ENCODE measurements around the gene LINC00237. TPM values are rescaled to one million over a fixed set of nuclear protein-coding genes. Genes with fewer than 3 reads are reported as not detected.

The LINC00237 gene
- total and polyA plus RNA-seq, 9 donors: 0.72 TPM; not detected in 8

- whole genome bisulfite sequencing, 3 donors: 90 to 92% (median 92%) methylated on average over 7 of the region's 7 CpGs
- Histone ChIP-seq H3K36me3 (no peaks in the 10 kb centered on the region), H3K9me3 (no peaks in the 10 kb centered on the region), H3K4me3 (no peak overlapping the region), H3K4me1 (ENCODE audit: insufficient read depth) (peaks cover 2% of the 10 kb centered on the region), H3K27ac (no peak overlapping the region), H3K27me3 (no peaks in the 10 kb centered on the region)
- intact Hi-C loops (cut with DNase I): no loop called here
- DNase-seq: no peak
- TF ChIP-seq EP300 (IDR thresholded peaks at IDR 0.05) (no peak), POLR2A (IDR thresholded peaks at IDR 0.05) (no peak), CTCF (IDR thresholded peaks at IDR 0.05) (no peak)
These were observed 37.2 kb upstream of the LINC00237 start for GRCh38 chr20:21143194-21143890.

- Histone ChIP-seq H3K4me1 (ENCODE audit: insufficient read depth) (peaks cover 2% of the 10 kb centered on the region), H3K27ac (no peak overlapping the region), H3K36me3 (no peaks in the 10 kb centered on the region), H3K9me3 (no peaks in the 10 kb centered on the region), H3K4me3 (no peak overlapping the region), H3K27me3 (no peaks in the 10 kb centered on the region)
- no peak for TF ChIP-seq POLR2A (IDR thresholded peaks at IDR 0.05)
- TF ChIP-seq EP300 (IDR thresholded peaks at IDR 0.05): no peak
- no peak for TF ChIP-seq CTCF (IDR thresholded peaks at IDR 0.05)
- intact Hi-C loops (cut with DNase I): no loop called here
- no peak for DNase-seq
- WGBS, 3 donors: 82 to 89% (median 84%) methylated on average over 5 of the region's 5 CpGs
These were observed 35.7 kb upstream of the LINC00237 start for GRCh38 chr20:21141825-21142224.

GRCh38 chr20:21139881-21140566 lies 33.9 kb upstream of the LINC00237 start:
- no peaks in the 10 kb centered on the region for H3K27me3 ChIP-seq
- no peaks in the 10 kb centered on the region for H3K9me3 ChIP-seq
- no peak for DNase-seq
- no peak overlapping the region for H3K27ac ChIP-seq
- intact Hi-C loops (cut with DNase I): no loop called here
- no peaks in the 10 kb centered on the region for H3K36me3 ChIP-seq
- WGBS, 3 donors: 59 to 79% (median 62%) methylated on average over 3 of the region's 3 CpGs
- TF ChIP-seq EP300 (IDR thresholded peaks at IDR 0.05): no peak
- TF ChIP-seq CTCF (IDR thresholded peaks at IDR 0.05): no peak
- no peak for TF ChIP-seq POLR2A (IDR thresholded peaks at IDR 0.05)
- H3K4me1 ChIP-seq (ENCODE audit: insufficient read depth): no peaks in the 10 kb centered on the region
- no peak overlapping the region for H3K4me3 ChIP-seq

GRCh38 chr20:21137078-21137477 lies 30.9 kb upstream of the LINC00237 start:
- WGBS, 3 donors: 73 to 100% (median 87%) methylated on average over 1 of the region's 1 CpG
- intact Hi-C loops (cut with DNase I): no loop called here
- no peaks in the 10 kb centered on the region for H3K36me3 ChIP-seq

More at GRCh38 chr20:21137078-21137477, 30.9 kb upstream of the LINC00237 start:
- no peak overlapping the region for H3K27ac ChIP-seq
- no peaks in the 10 kb centered on the region for H3K4me1 ChIP-seq (ENCODE audit: insufficient read depth)
- TF ChIP-seq POLR2A (IDR thresholded peaks at IDR 0.05) (no peak), CTCF (IDR thresholded peaks at IDR 0.05) (no peak), EP300 (IDR thresholded peaks at IDR 0.05) (no peak)
- no peaks in the 10 kb centered on the region for H3K9me3 ChIP-seq
- no peaks in the 10 kb centered on the region for H3K27me3 ChIP-seq
- no peak overlapping the region for H3K4me3 ChIP-seq
- DNase-seq: no peak

All from ovary (tissue), 9 donors.